PC-3 (cell line): Measurements from ENCODE around the gene TMED6. TPM values are rescaled to one million over a fixed set of nuclear protein-coding genes. Genes with fewer than 3 reads are reported as not detected.
A peak's percentile ranks its signal among the peaks of the same experiment; 100 is the strongest.

Experiments used
- ATAC-seq: fragments of 200-7000 bp; cut with Tn5 transposase; 2 replicates; pipeline ENCODE4 v1.9.1; 2020; ENCODE audit warnings: mild to moderate bottlenecking, moderate library complexity
- BruUV-seq: library from RNA; stranded (reverse); fragments of 400-500 nt; replicated peaks from 2 replicates; lab custom pipeline; 2021; lab: Mats Ljungman, UMichigan
- CTCF ChIA-PET: fragments of 300-600 bp; sonication (Branson Sonifier 250); formaldehyde crosslinking; loops from one replicate; lab custom pipeline; 2022; ENCODE audit warnings: antibody characterized with exemption; lab: Charles Lee
- POLR2A ChIA-PET: fragments of 300-600 bp; sonication (Branson Sonifier 250); formaldehyde crosslinking; loops from one replicate; lab custom pipeline; 2022; ENCODE audit warnings: antibody characterized with exemption; ENCODE audit not compliant: unreplicated experiment; lab: Charles Lee
- DNase-seq: peaks from one replicate; pipeline ENCODE4 v3.0.0-alpha.2; 2015
- H2AFZ ChIP-seq: fragments of 300-600 bp; sonication (generic); 2 replicates; pipeline ENCODE4 v1.6.0; 2016; ENCODE audit warnings: antibody characterized with exemption, low read length
- H3F3A ChIP-seq: fragments of 300-600 bp; sonication (generic); one replicate; pipeline ENCODE4 v1.6.0; 2017; ENCODE audit warnings: antibody characterized with exemption, low read length, control low read depth, mild to moderate bottlenecking; ENCODE audit not compliant: unreplicated experiment
- H3K27ac ChIP-seq: fragments of 300-600 bp; sonication (generic); 2 replicates; pipeline ENCODE4 v1.5.1; 2016; ENCODE audit warnings: mild to moderate bottlenecking, low read length
- H3K27me3 ChIP-seq: fragments of 300-600 bp; sonication (generic); 2 replicates; pipeline ENCODE4 v1.6.1; 2016; ENCODE audit warnings: low read length, mixed read lengths
- H3K36me3 ChIP-seq: fragments of 300-600 bp; sonication (generic); 2 replicates; pipeline ENCODE4 v1.6.1; 2016; ENCODE audit warnings: low read depth, mixed run types, low read length, mixed read lengths
- H3K4me1 ChIP-seq: fragments of 300-600 bp; sonication (generic); 2 replicates; pipeline ENCODE4 v1.5.1; 2016; ENCODE audit warnings: low read length; ENCODE audit not compliant: insufficient read depth
- H3K4me2 ChIP-seq: fragments of 300-600 bp; sonication (generic); 2 replicates; pipeline ENCODE4 v1.6.0; 2016; ENCODE audit warnings: low read length
- H3K4me3 ChIP-seq: fragments of 300-600 bp; sonication (generic); 2 replicates; pipeline ENCODE4 v1.5.1; 2016; ENCODE audit warnings: mild to moderate bottlenecking, low read length, mixed read lengths
- H3K79me2 ChIP-seq: fragments of 300-600 bp; sonication (generic); 2 replicates; pipeline ENCODE4 v1.6.1; 2017; ENCODE audit warnings: low read length, mixed read lengths
- H3K9ac ChIP-seq: fragments of 300-600 bp; sonication (generic); 2 replicates; pipeline ENCODE4 v1.6.0; 2016; ENCODE audit warnings: mild to moderate bottlenecking, low read length
- H3K9me2 ChIP-seq: fragments of 300-600 bp; sonication (generic); replicated peaks from 2 replicates; pipeline ENCODE4 v1.6.1; 2016; ENCODE audit warnings: mixed run types, low read length, mixed read lengths
- H3K9me3 ChIP-seq: fragments of 300-600 bp; sonication (generic); 2 replicates; pipeline ENCODE4 v1.6.1; 2016; ENCODE audit warnings: low read length, mixed read lengths
- H4K20me1 ChIP-seq: fragments of 300-600 bp; sonication (generic); 2 replicates; pipeline ENCODE4 v1.6.1; 2016; ENCODE audit warnings: low read length, mixed read lengths
- CTCF ChIP-seq: fragments of 300-600 bp; sonication (generic); conservative IDR thresholded peaks from 2 replicates; pipeline ENCODE4 v1.5.1; 2017; ENCODE audit warnings: antibody characterized with exemption, low read depth, mild to moderate bottlenecking, low read length
- EZH2 ChIP-seq: fragments of 300-600 bp; sonication (generic); IDR thresholded peaks from one replicate; pipeline ENCODE4 v1.6.1; 2017; ENCODE audit warnings: antibody characterized with exemption, mild to moderate bottlenecking, low read length; ENCODE audit not compliant: unreplicated experiment
- EZH2phosphoT487 ChIP-seq: fragments of 300-600 bp; sonication (generic); IDR thresholded peaks from 2 replicates; pipeline ENCODE4 v1.6.1; 2018; ENCODE audit warnings: mild to moderate bottlenecking, antibody characterized with exemption, low read length, borderline replicate concordance
- intact Hi-C: fragments of 100-400 bp; cut with micrococcal nuclease; formaldehyde crosslinking; loops from 2 replicates; pipeline ENCODE4 v1.9.0; 2023
- total RNA-seq: library from RNA; depleted of rRNA; stranded (reverse); fragments of >200 nt; gene quantifications from 2 replicates; pipeline ENCODE4 v1.2.3, GENCODE V29; 2014

The TMED6 gene
- total RNA-seq, 1 experiment from 2014 or later: not detected

- intact Hi-C loops: no loop called here
- BruUV-seq: no TSS peak
- H3F3A ChIP-seq: no peaks in the 10 kb centered on the region
- ATAC-seq (no peak), DNase-seq (no peak)
- no peak for TF ChIP-seq CTCF
- no peak for TF ChIP-seq EZH2
- no peak for TF ChIP-seq EZH2phosphoT487
- CTCF ChIA-PET: no interaction called here
- no peaks in the 10 kb centered on the region; the same call in 1 of the 2 replicates for H3K4me1 ChIP-seq
- H3K4me3 ChIP-seq: no peak overlapping the region
- POLR2A ChIA-PET: interaction anchor here (0.7 kb wide), 1 partner anchor 422 kb away, joined by 8 read pairs; no protein-coding TSS in a partner anchor
- no peak overlapping the region for H2AFZ ChIP-seq
- H4K20me1 ChIP-seq: no peaks in the 10 kb centered on the region
- no peak overlapping the region for H3K4me2 ChIP-seq
- no peaks in the 10 kb centered on the region; the same call in 1 of the 2 replicates for H3K36me3 ChIP-seq
- H3K9me2 ChIP-seq: no peaks in the 10 kb centered on the region
- no peaks in the 10 kb centered on the region for H3K27me3 ChIP-seq
- H3K79me2 ChIP-seq: no peaks in the 10 kb centered on the region
- no peaks in the 10 kb centered on the region for H3K9me3 ChIP-seq
- H3K27ac ChIP-seq: no peak overlapping the region
- H3K9ac ChIP-seq: no peak overlapping the region
Observed at GRCh38 chr16:69350536-69351133, 951 bp downstream of the TMED6 start.

GRCh38 chr16:69349536-69349935 lies 2.0 kb downstream of the TMED6 start:
- H3K27me3 ChIP-seq: no peaks in the 10 kb centered on the region
- H3K79me2 ChIP-seq: no peaks in the 10 kb centered on the region
- H2AFZ ChIP-seq: no peak overlapping the region
- H3K36me3 ChIP-seq: no peaks in the 10 kb centered on the region
- no peaks in the 10 kb centered on the region; the same call in 1 of the 2 replicates for H3K4me1 ChIP-seq
- no peaks in the 10 kb centered on the region for H4K20me1 ChIP-seq
- H3K9me2 ChIP-seq: no peaks in the 10 kb centered on the region
- H3K4me2 ChIP-seq: no peak overlapping the region
- H3K9ac ChIP-seq: no peak overlapping the region
- POLR2A ChIA-PET: no interaction called here
- no peaks in the 10 kb centered on the region for H3F3A ChIP-seq
- no peak overlapping the region for H3K27ac ChIP-seq
- no peaks in the 10 kb centered on the region for H3K9me3 ChIP-seq
- ATAC-seq: no peak
- no peak overlapping the region for H3K4me3 ChIP-seq
- no peak for DNase-seq
- intact Hi-C loops: no loop called here
- TF ChIP-seq EZH2 (no peak), CTCF (no peak), EZH2phosphoT487 (no peak)
- BruUV-seq: no TSS peak
- CTCF ChIA-PET: no interaction called here

- Histone ChIP-seq H3K9me3 (no peaks in the 10 kb centered on the region), H4K20me1 (no peaks in the 10 kb centered on the region), H3K4me1 (no peaks in the 10 kb centered on the region; the same call in 1 of the 2 replicates), H3K4me3 (no peak overlapping the region), H3K27ac (no peak overlapping the region), H3K36me3 (peaks cover 5% of the 10 kb centered on the region), H3K4me2 (no peak overlapping the region), H3K27me3 (no peaks in the 10 kb centered on the region), H3K9me2 (no peaks in the 10 kb centered on the region), H3K9ac (no peak overlapping the region), H3K79me2 (0 out of 2 replicates have a peak, but pooled peaks cover 2% of the 10 kb centered on the region), H3F3A (no peaks in the 10 kb centered on the region), H2AFZ (no peak overlapping the region)
- peak; percentile 21 for DNase-seq
- POLR2A ChIA-PET: no interaction called here
- peak; percentile 80 for ATAC-seq
- intact Hi-C loops: no loop called here
- CTCF ChIA-PET: no interaction called here
- no TSS peak for BruUV-seq
- TF ChIP-seq EZH2phosphoT487: no peak
- no peak for TF ChIP-seq CTCF
- TF ChIP-seq EZH2: no peak
Observed at GRCh38 chr16:69348222-69348621, 3.4 kb downstream of the TMED6 start.
